GM23338 (cell line): Measurements from ENCODE around the gene KANK4. TPM values are rescaled to one million over a fixed set of nuclear protein-coding genes. Genes with fewer than 3 reads are reported as not detected.

Experiments
- ATAC-seq: fragments of 200-7000 bp; cut with Tn5 transposase; 3 replicates; pipeline ENCODE4 v1.9.1; 2020
- DNase-seq: peaks from one replicate; pipeline ENCODE4 v3.0.0-alpha.2; 2015; ENCODE audit warnings: low spot score
- H2AFZ ChIP-seq: fragments of 200-600 bp; sonication (generic); 2 replicates; pipeline ENCODE4 v1.8.0; 2016; ENCODE audit warnings: antibody characterized with exemption, mild to moderate bottlenecking, moderate library complexity
- H3F3A ChIP-seq: fragments of 200-600 bp; sonication (generic); replicated peaks from 2 replicates; pipeline ENCODE4 v1.8.0; 2017; ENCODE audit warnings: antibody characterized with exemption, mixed run types, low read depth
- H3K27ac ChIP-seq: fragments of 200-600 bp; sonication (generic); 2 replicates; pipeline ENCODE4 v1.6.1; 2016; ENCODE audit warnings: low read depth
- H3K27me3 ChIP-seq: fragments of 200-600 bp; sonication (generic); 2 replicates; pipeline ENCODE4 v1.8.0; 2016; ENCODE audit warnings: mild to moderate bottlenecking, mixed run types, moderate library complexity; ENCODE audit not compliant: insufficient read depth
- H3K36me3 ChIP-seq: fragments of 200-600 bp; sonication (generic); 2 replicates; pipeline ENCODE4 v1.8.0; 2016; ENCODE audit warnings: mild to moderate bottlenecking; ENCODE audit not compliant: insufficient read depth
- H3K4me1 ChIP-seq: fragments of 200-600 bp; sonication (generic); 2 replicates; pipeline ENCODE4 v1.8.0; 2016; ENCODE audit warnings: mild to moderate bottlenecking, moderate library complexity; ENCODE audit not compliant: insufficient read depth
- H3K4me2 ChIP-seq: fragments of 200-600 bp; sonication (generic); 2 replicates; pipeline ENCODE4 v1.7.1; 2017; ENCODE audit warnings: mixed run types
- H3K4me3 ChIP-seq: fragments of 200-600 bp; sonication (generic); 2 replicates; pipeline ENCODE4 v1.6.1; 2016; ENCODE audit warnings: mixed run types
- H3K79me2 ChIP-seq: fragments of 200-600 bp; sonication (generic); replicated peaks from 2 replicates; pipeline ENCODE4 v1.8.0; 2017; ENCODE audit warnings: mild to moderate bottlenecking; ENCODE audit not compliant: insufficient read depth
- H3K9me2 ChIP-seq: fragments of 200-600 bp; sonication (generic); 2 replicates; pipeline ENCODE4 v1.8.0; 2017; ENCODE audit not compliant: insufficient read depth
- H4K20me1 ChIP-seq: fragments of 200-600 bp; sonication (generic); replicated peaks from 2 replicates; pipeline ENCODE4 v1.8.0; 2017; ENCODE audit warnings: mild to moderate bottlenecking; ENCODE audit not compliant: insufficient read depth
- H3K27ac Mint-ChIP-seq: 2 replicates; pipeline ENCODE4 v1.8.0; 2020; ENCODE audit warnings: inconsistent platforms, mild to moderate bottlenecking, moderate library complexity, mixed read lengths
- H3K27me3 Mint-ChIP-seq: 3 replicates; pipeline ENCODE4 v1.8.0; 2022; ENCODE audit warnings: low read depth, mild to moderate bottlenecking, moderate library complexity, mixed read lengths, inconsistent platforms; ENCODE audit not compliant: insufficient read depth, poor library complexity
- H3K36me3 Mint-ChIP-seq: 3 replicates; pipeline ENCODE4 v1.8.0; 2021; ENCODE audit warnings: low read depth, mild to moderate bottlenecking, inconsistent platforms, moderate library complexity, mixed read lengths
- H3K4me1 Mint-ChIP-seq: 3 replicates; pipeline ENCODE4 v1.8.0; 2020; ENCODE audit warnings: mild to moderate bottlenecking, inconsistent platforms, mixed read lengths
- H3K4me3 Mint-ChIP-seq: 3 replicates; pipeline ENCODE4 v1.8.0; 2021; ENCODE audit warnings: moderate library complexity, mild to moderate bottlenecking, inconsistent platforms, mixed read lengths
- H3K9me3 Mint-ChIP-seq: 3 replicates; pipeline ENCODE4 v1.8.0; 2020; ENCODE audit warnings: moderate library complexity, mild to moderate bottlenecking, inconsistent platforms, mixed read lengths
- CREB1 ChIP-seq: fragments of 250-450 bp; sonication (Bioruptor Pico); IDR thresholded peaks from 2 replicates; pipeline ENCODE4 v1.5.0; 2020; ENCODE audit warnings: low read depth, mild to moderate bottlenecking, moderate library complexity
- EZH2 ChIP-seq: fragments of 200-600 bp; sonication (generic); IDR thresholded peaks from one replicate; pipeline ENCODE4 v1.8.0; 2017; ENCODE audit warnings: antibody characterized with exemption, mild to moderate bottlenecking, low read depth; ENCODE audit not compliant: unreplicated experiment
- EZH2phosphoT487 ChIP-seq: fragments of 200-600 bp; sonication (generic); IDR thresholded peaks from one replicate; pipeline ENCODE4 v1.8.1; 2018; ENCODE audit warnings: antibody characterized with exemption; ENCODE audit not compliant: unreplicated experiment
- JUNB ChIP-seq: IDR thresholded peaks from one replicate; pipeline ENCODE4 v1.6.1; 2016; ENCODE audit warnings: antibody characterized with exemption; ENCODE audit not compliant: unreplicated experiment
- NANOG ChIP-seq: IDR thresholded peaks from 2 replicates; pipeline ENCODE4 v1.6.1; 2016; ENCODE audit warnings: antibody characterized with exemption, borderline replicate concordance
- POLR2AphosphoS5 ChIP-seq: IDR thresholded peaks from 2 replicates; pipeline ENCODE4 v1.6.1; 2016; ENCODE audit warnings: antibody characterized with exemption, low read depth
- STAT1 ChIP-seq: IDR thresholded peaks from one replicate; pipeline ENCODE4 v1.6.1; 2016; ENCODE audit warnings: antibody characterized with exemption; ENCODE audit not compliant: unreplicated experiment
- ZNF114 ChIP-seq: fragments of 250-450 bp; sonication (Bioruptor Pico); IDR thresholded peaks from 2 replicates; pipeline ENCODE4 v1.5.0; 2020; ENCODE audit warnings: mild to moderate bottlenecking, moderate library complexity
- ZNF331 ChIP-seq: fragments of 250-450 bp; sonication (Bioruptor Pico); IDR thresholded peaks from 2 replicates; pipeline ENCODE4 v1.5.0; 2020; ENCODE audit warnings: low read depth, mild to moderate bottlenecking, moderate library complexity
- polyA plus RNA-seq: library from polyadenylated mRNA; unstranded; fragments of >200 nt; fragmentation: Nextera tagmentation; extraction: Ambion mirVana; gene quantifications from 2 replicates; pipeline ENCODE4 v1.2.1, GENCODE V29; 2016
- total RNA-seq: library from RNA; depleted of rRNA; stranded (reverse); fragments of >200 nt; shearing (Covaris generic); gene quantifications from 2 replicates; pipeline ENCODE4 v1.2.3, GENCODE V29; 2014
- TF ChIP-seq, protein P1 (sequence below): IDR thresholded peaks from 2 replicates; pipeline ENCODE4 v1.6.1; 2016; ENCODE audit warnings: antibody characterized with exemption
- TF ChIP-seq, protein P2 (sequence below), 2 experiments: fragments of 200-600 bp in 1 of 2; sonication (generic) in 1 of 2; conservative IDR thresholded peaks; 2 replicates each; pipeline versions ENCODE4 v1.5.1 to v1.6.1; 2016 to 2017; ENCODE audit warnings: antibody characterized with exemption in 2 of 2, low read depth in 2 of 2, mild to moderate bottlenecking in 2 of 2, moderate library complexity in 1 of 2
- TF ChIP-seq, protein P3 (sequence below): IDR thresholded peaks from one replicate; pipeline ENCODE4 v1.6.1; 2018; ENCODE audit warnings: antibody characterized with exemption; ENCODE audit not compliant: unreplicated experiment
- TF ChIP-seq, protein P4 (sequence below): fragments of 250-450 bp; sonication (Bioruptor Pico); IDR thresholded peaks from 2 replicates; pipeline ENCODE4 v1.5.0; 2020; ENCODE audit warnings: mild to moderate bottlenecking, moderate library complexity

Gene KANK4
- total and polyA plus RNA-seq, 2 experiments from 2014 or later: 0.31 to 0.42 TPM

DNA sequence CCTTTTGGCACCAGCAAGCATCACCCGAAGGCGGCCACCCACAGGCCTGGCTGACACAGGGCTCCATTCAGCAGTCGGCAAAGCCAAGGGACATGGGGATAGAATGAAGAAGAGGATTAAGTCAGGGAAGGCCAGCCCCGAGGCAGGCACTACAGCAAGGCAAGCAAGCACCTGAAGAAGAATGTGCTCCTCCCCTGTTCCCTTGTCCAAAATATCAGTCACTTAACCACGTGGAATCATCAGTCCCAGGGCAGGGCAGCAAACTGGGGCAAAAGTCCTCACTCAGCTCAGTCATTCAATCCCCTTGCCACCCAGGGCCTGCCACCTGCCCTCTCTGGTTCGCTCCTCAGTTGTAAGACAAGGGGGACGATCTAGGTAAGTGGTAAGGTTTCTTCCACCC is 9.3 kb downstream of the KANK4 start:
- H3K36me3 Mint-ChIP-seq: no peaks in the 10 kb centered on the region
- no peaks in the 10 kb centered on the region for H3K9me3 Mint-ChIP-seq
- Histone ChIP-seq H3F3A (no peaks in the 10 kb centered on the region), H3K36me3 (no peaks in the 10 kb centered on the region), H2AFZ (no peak overlapping the region), H3K4me1 (no peaks in the 10 kb centered on the region; the same call in 1 of the 2 replicates), H4K20me1 (no peaks in the 10 kb centered on the region), H3K27ac (no peak overlapping the region), H3K4me2 (no peak overlapping the region), H3K9me2 (peaks cover 8% of the 10 kb centered on the region; the same call in 1 of the 2 replicates), H3K4me3 (no peak overlapping the region), H3K79me2 (no peaks in the 10 kb centered on the region), H3K27me3 (no peaks in the 10 kb centered on the region; the same call in 1 of the 2 replicates)
- DNase-seq (no peak), ATAC-seq (no peak)
- TF ChIP-seq, protein P1, sequence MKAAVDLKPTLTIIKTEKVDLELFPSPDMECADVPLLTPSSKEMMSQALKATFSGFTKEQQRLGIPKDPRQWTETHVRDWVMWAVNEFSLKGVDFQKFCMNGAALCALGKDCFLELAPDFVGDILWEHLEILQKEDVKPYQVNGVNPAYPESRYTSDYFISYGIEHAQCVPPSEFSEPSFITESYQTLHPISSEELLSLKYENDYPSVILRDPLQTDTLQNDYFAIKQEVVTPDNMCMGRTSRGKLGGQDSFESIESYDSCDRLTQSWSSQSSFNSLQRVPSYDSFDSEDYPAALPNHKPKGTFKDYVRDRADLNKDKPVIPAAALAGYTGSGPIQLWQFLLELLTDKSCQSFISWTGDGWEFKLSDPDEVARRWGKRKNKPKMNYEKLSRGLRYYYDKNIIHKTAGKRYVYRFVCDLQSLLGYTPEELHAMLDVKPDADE: no peak
- no peak for TF ChIP-seq CREB1
- TF ChIP-seq ZNF331 (CRISPR knock-in tag): no peak
- TF ChIP-seq, protein P2, sequence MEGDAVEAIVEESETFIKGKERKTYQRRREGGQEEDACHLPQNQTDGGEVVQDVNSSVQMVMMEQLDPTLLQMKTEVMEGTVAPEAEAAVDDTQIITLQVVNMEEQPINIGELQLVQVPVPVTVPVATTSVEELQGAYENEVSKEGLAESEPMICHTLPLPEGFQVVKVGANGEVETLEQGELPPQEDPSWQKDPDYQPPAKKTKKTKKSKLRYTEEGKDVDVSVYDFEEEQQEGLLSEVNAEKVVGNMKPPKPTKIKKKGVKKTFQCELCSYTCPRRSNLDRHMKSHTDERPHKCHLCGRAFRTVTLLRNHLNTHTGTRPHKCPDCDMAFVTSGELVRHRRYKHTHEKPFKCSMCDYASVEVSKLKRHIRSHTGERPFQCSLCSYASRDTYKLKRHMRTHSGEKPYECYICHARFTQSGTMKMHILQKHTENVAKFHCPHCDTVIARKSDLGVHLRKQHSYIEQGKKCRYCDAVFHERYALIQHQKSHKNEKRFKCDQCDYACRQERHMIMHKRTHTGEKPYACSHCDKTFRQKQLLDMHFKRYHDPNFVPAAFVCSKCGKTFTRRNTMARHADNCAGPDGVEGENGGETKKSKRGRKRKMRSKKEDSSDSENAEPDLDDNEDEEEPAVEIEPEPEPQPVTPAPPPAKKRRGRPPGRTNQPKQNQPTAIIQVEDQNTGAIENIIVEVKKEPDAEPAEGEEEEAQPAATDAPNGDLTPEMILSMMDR (conservative IDR thresholded peaks at IDR 0.05; ENCODE audit: low read depth in 2 of 2): no peak
- TF ChIP-seq POLR2AphosphoS5: no peak
- TF ChIP-seq EZH2phosphoT487: no peak
- no peak for TF ChIP-seq EZH2
- TF ChIP-seq JUNB: no peak
- TF ChIP-seq STAT1: no peak
- TF ChIP-seq, protein P3, sequence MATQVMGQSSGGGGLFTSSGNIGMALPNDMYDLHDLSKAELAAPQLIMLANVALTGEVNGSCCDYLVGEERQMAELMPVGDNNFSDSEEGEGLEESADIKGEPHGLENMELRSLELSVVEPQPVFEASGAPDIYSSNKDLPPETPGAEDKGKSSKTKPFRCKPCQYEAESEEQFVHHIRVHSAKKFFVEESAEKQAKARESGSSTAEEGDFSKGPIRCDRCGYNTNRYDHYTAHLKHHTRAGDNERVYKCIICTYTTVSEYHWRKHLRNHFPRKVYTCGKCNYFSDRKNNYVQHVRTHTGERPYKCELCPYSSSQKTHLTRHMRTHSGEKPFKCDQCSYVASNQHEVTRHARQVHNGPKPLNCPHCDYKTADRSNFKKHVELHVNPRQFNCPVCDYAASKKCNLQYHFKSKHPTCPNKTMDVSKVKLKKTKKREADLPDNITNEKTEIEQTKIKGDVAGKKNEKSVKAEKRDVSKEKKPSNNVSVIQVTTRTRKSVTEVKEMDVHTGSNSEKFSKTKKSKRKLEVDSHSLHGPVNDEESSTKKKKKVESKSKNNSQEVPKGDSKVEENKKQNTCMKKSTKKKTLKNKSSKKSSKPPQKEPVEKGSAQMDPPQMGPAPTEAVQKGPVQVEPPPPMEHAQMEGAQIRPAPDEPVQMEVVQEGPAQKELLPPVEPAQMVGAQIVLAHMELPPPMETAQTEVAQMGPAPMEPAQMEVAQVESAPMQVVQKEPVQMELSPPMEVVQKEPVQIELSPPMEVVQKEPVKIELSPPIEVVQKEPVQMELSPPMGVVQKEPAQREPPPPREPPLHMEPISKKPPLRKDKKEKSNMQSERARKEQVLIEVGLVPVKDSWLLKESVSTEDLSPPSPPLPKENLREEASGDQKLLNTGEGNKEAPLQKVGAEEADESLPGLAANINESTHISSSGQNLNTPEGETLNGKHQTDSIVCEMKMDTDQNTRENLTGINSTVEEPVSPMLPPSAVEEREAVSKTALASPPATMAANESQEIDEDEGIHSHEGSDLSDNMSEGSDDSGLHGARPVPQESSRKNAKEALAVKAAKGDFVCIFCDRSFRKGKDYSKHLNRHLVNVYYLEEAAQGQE: no peak
- no peak for TF ChIP-seq ZNF114
- TF ChIP-seq NANOG: no peak
- TF ChIP-seq, protein P4, sequence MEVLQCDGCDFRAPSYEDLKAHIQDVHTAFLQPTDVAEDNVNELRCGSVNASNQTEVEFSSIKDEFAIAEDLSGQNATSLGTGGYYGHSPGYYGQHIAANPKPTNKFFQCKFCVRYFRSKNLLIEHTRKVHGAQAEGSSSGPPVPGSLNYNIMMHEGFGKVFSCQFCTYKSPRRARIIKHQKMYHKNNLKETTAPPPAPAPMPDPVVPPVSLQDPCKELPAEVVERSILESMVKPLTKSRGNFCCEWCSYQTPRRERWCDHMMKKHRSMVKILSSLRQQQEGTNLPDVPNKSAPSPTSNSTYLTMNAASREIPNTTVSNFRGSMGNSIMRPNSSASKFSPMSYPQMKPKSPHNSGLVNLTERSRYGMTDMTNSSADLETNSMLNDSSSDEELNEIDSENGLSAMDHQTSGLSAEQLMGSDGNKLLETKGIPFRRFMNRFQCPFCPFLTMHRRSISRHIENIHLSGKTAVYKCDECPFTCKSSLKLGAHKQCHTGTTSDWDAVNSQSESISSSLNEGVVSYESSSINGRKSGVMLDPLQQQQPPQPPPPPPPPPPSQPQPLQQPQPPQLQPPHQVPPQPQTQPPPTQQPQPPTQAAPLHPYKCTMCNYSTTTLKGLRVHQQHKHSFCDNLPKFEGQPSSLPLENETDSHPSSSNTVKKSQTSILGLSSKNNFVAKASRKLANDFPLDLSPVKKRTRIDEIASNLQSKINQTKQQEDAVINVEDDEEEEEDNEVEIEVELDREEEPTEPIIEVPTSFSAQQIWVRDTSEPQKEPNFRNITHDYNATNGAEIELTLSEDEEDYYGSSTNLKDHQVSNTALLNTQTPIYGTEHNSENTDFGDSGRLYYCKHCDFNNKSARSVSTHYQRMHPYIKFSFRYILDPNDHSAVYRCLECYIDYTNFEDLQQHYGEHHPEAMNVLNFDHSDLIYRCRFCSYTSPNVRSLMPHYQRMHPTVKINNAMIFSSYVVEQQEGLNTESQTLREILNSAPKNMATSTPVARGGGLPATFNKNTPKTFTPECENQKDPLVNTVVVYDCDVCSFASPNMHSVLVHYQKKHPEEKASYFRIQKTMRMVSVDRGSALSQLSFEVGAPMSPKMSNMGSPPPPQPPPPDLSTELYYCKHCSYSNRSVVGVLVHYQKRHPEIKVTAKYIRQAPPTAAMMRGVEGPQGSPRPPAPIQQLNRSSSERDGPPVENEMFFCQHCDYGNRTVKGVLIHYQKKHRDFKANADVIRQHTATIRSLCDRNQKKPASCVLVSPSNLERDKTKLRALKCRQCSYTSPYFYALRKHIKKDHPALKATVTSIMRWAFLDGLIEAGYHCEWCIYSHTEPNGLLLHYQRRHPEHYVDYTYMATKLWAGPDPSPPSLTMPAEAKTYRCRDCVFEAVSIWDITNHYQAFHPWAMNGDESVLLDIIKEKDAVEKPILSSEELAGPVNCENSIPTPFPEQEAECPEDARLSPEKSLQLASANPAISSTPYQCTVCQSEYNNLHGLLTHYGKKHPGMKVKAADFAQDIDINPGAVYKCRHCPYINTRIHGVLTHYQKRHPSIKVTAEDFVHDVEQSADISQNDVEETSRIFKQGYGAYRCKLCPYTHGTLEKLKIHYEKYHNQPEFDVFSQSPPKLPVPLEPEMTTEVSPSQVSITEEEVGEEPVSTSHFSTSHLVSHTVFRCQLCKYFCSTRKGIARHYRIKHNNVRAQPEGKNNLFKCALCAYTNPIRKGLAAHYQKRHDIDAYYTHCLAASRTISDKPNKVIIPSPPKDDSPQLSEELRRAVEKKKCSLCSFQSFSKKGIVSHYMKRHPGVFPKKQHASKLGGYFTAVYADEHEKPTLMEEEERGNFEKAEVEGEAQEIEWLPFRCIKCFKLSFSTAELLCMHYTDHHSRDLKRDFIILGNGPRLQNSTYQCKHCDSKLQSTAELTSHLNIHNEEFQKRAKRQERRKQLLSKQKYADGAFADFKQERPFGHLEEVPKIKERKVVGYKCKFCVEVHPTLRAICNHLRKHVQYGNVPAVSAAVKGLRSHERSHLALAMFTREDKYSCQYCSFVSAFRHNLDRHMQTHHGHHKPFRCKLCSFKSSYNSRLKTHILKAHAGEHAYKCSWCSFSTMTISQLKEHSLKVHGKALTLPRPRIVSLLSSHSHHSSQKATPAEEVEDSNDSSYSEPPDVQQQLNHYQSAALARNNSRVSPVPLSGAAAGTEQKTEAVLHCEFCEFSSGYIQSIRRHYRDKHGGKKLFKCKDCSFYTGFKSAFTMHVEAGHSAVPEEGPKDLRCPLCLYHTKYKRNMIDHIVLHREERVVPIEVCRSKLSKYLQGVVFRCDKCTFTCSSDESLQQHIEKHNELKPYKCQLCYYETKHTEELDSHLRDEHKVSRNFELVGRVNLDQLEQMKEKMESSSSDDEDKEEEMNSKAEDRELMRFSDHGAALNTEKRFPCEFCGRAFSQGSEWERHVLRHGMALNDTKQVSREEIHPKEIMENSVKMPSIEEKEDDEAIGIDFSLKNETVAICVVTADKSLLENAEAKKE: no peak
- peaks cover 6% of the 10 kb centered on the region for H3K4me1 Mint-ChIP-seq
- no peak overlapping the region for H3K27ac Mint-ChIP-seq
- no peak overlapping the region for H3K4me3 Mint-ChIP-seq
- peaks cover 5% of the 10 kb centered on the region for H3K27me3 Mint-ChIP-seq
